Astrocyte of the spinal cord (primary cell): Measurements from ENCODE around the gene FAM83E.

Experiments
- DNase-seq: peaks from one replicate; pipeline ENCODE4 v3.0.0; 2011; ENCODE audit warnings: low read depth, low spot score
- H3K4me3 ChIP-seq: 2 replicates; pipeline ENCODE4 v1.5.1; 2011; ENCODE audit warnings: low read depth, mild to moderate bottlenecking, low read length, moderate library complexity
- CTCF ChIP-seq: IDR thresholded peaks from 2 replicates; pipeline ENCODE4 v1.5.1; 2012; ENCODE audit warnings: low read depth, mild to moderate bottlenecking, low read length, inconsistent platforms
- in situ Hi-C: cut with HindIII; loops from 2 replicates; pipeline ENCODE4 v1.10.0; 2017; ENCODE audit warnings: low sequenced_read_pairs

The FAM83E gene

GRCh38 chr19:48627865-48628314 lies 13.0 kb upstream of the FAM83E start:
- in situ Hi-C loops: no loop called here
- TF ChIP-seq CTCF: no peak
- no peak overlapping the region for H3K4me3 ChIP-seq
- DNase-seq: no peak

GRCh38 chr19:48627201-48627864 lies 12.5 kb upstream of the FAM83E start:
- DNase-seq: no peak
- TF ChIP-seq CTCF: no peak

GRCh38 chr19:48625891-48626327 lies 11.0 kb upstream of the FAM83E start:
- TF ChIP-seq CTCF: no peak
- DNase-seq: no peak

More at GRCh38 chr19:48627201-48627864, 12.5 kb upstream of the FAM83E start:
- in situ Hi-C loops: no loop called here
- no peak overlapping the region for H3K4me3 ChIP-seq

GRCh38 chr19:48624791-48625723 lies 10.2 kb upstream of the FAM83E start:
- TF ChIP-seq CTCF: no peak
- DNase-seq: no peak
- in situ Hi-C loops: no loop called here
- peak overlapping the region; percentile 60 for H3K4me3 ChIP-seq

More at GRCh38 chr19:48625891-48626327, 11.0 kb upstream of the FAM83E start:
- in situ Hi-C loops: no loop called here
- H3K4me3 ChIP-seq: no peak overlapping the region

- DNase-seq: peak; percentile 98
- TF ChIP-seq CTCF: no peak
- in situ Hi-C loops: no loop called here
- peak overlapping the region; percentile 60 for H3K4me3 ChIP-seq
Observed at GRCh38 chr19:48624067-48624594, 9.3 kb upstream of the FAM83E start.

- DNase-seq: no peak
- in situ Hi-C loops: no loop called here
- TF ChIP-seq CTCF: no peak
- peak overlapping the region; percentile 44 for H3K4me3 ChIP-seq
Observed at GRCh38 chr19:48623556-48624066, 8.7 kb upstream of the FAM83E start.
